Measurements from ENCODE around the gene TRAM2. TPM values are rescaled to one million over a fixed set of nuclear protein-coding genes. Genes with fewer than 3 reads are reported as not detected.

TRAM2 gene
- total RNA-seq, 1 donor from 2014 or later, result 9.9 TPM

- H3K36me3 Mint-ChIP-seq (ENCODE audit: low read depth), result no peaks in the 10 kb centered on the region
- TF ChIP-seq CTCF (IDR thresholded peaks at IDR 0.05), result no peak
- H3K4me3 Mint-ChIP-seq, result no peak overlapping the region
- intact Hi-C loops (cut with micrococcal nuclease), result loop anchor here (5.0 kb wide), 1 partner anchor 67 kb away; no protein-coding TSS in a partner anchor
- no peaks in the 10 kb centered on the region for H3K9me3 Mint-ChIP-seq
- no peak overlapping the region for H3K27ac Mint-ChIP-seq
- H3K27me3 Mint-ChIP-seq, result no peaks in the 10 kb centered on the region
- ATAC-seq (ENCODE audit: low read depth) (peak; percentile 21), DNase-seq (no peak)
- ChIA-PET CTCF (no interaction called here), POLR2A (interaction anchor here (0.8 kb wide), 1 partner anchor 21 kb away, joined by 3 read pairs; no protein-coding TSS in a partner anchor)
- peaks cover 20% of the 10 kb centered on the region for H3K4me1 Mint-ChIP-seq
Measured at GRCh38 chr6:52595000-52595795, 18.3 kb upstream of the TRAM2 start.

GRCh38 chr6:52594221-52594620 lies 17.4 kb upstream of the TRAM2 start:
- no peak for TF ChIP-seq CTCF (IDR thresholded peaks at IDR 0.05)
- DNase-seq (no peak), ATAC-seq (ENCODE audit: low read depth) (no peak)
- CTCF ChIA-PET, result no interaction called here
- Mint-ChIP-seq H3K4me1 (peaks cover 20% of the 10 kb centered on the region), H3K4me3 (no peak overlapping the region), H3K27ac (no peak overlapping the region), H3K27me3 (no peaks in the 10 kb centered on the region), H3K36me3 (ENCODE audit: low read depth) (no peaks in the 10 kb centered on the region), H3K9me3 (no peaks in the 10 kb centered on the region)
- POLR2A ChIA-PET, result no interaction called here
- intact Hi-C loops (cut with micrococcal nuclease), result no loop called here

- Mint-ChIP-seq H3K4me1 (peaks cover 16% of the 10 kb centered on the region), H3K27me3 (no peaks in the 10 kb centered on the region), H3K36me3 (ENCODE audit: low read depth) (no peaks in the 10 kb centered on the region), H3K4me3 (no peak overlapping the region), H3K9me3 (no peaks in the 10 kb centered on the region), H3K27ac (no peak overlapping the region)
- TF ChIP-seq CTCF (IDR thresholded peaks at IDR 0.05), result no peak
- ATAC-seq (ENCODE audit: low read depth) (no peak), DNase-seq (no peak)
- intact Hi-C loops (cut with micrococcal nuclease), result no loop called here
- ChIA-PET CTCF (no interaction called here), POLR2A (no interaction called here)
Measured at GRCh38 chr6:52591832-52592231, 15.0 kb upstream of the TRAM2 start.

GRCh38 chr6:52590152-52590891 lies 13.5 kb upstream of the TRAM2 start:
- Mint-ChIP-seq H3K9me3 (no peaks in the 10 kb centered on the region), H3K36me3 (ENCODE audit: low read depth) (no peaks in the 10 kb centered on the region), H3K27ac (no peak overlapping the region), H3K27me3 (no peaks in the 10 kb centered on the region), H3K4me3 (no peak overlapping the region), H3K4me1 (peaks cover 7% of the 10 kb centered on the region)
- CTCF ChIA-PET, result no interaction called here
- ATAC-seq (ENCODE audit: low read depth) (no peak), DNase-seq (no peak)
- POLR2A ChIA-PET, result no interaction called here
- intact Hi-C loops (cut with micrococcal nuclease), result no loop called here
- TF ChIP-seq CTCF (IDR thresholded peaks at IDR 0.05), result no peak

GRCh38 chr6:52588710-52589091 lies 11.8 kb upstream of the TRAM2 start:
- H3K9me3 Mint-ChIP-seq, result no peaks in the 10 kb centered on the region
- H3K36me3 Mint-ChIP-seq (ENCODE audit: low read depth), result no peaks in the 10 kb centered on the region
- DNase-seq (no peak), ATAC-seq (ENCODE audit: low read depth) (no peak)
- no peak for TF ChIP-seq CTCF (IDR thresholded peaks at IDR 0.05)
- H3K27ac Mint-ChIP-seq, result no peak overlapping the region
- CTCF ChIA-PET, result no interaction called here
- no peaks in the 10 kb centered on the region for H3K4me1 Mint-ChIP-seq
- no peak overlapping the region for H3K4me3 Mint-ChIP-seq
- intact Hi-C loops (cut with micrococcal nuclease), result no loop called here
- H3K27me3 Mint-ChIP-seq, result no peaks in the 10 kb centered on the region
- POLR2A ChIA-PET, result interaction anchor here (0.6 kb wide), 1 partner anchor 162 kb away, joined by 3 read pairs; no protein-coding TSS in a partner anchor
